Upper lobe of right lung (tissue), 1 donor: ENCODE results near the gene TMEM154. TPM values are rescaled to one million over a fixed set of nuclear protein-coding genes. Genes with fewer than 3 reads are reported as not detected.

Experiments used
- ATAC-seq: fragments of 200-7000 bp; cut with Tn5 transposase; one replicate; pipeline ENCODE4 v1.9.1; 2020; ENCODE audit warnings: mild to moderate bottlenecking, moderate library complexity
- DNase-seq: peaks from one replicate; pipeline ENCODE4 v3.0.0-alpha.2; 2020
- H3K27ac ChIP-seq: fragments of 200-600 bp; one replicate; pipeline ENCODE4 v1.8.0; 2022
- H3K27me3 ChIP-seq: fragments of 200-600 bp; one replicate; pipeline ENCODE4 v1.8.0; 2022; ENCODE audit warnings: mild to moderate bottlenecking
- H3K36me3 ChIP-seq: fragments of 200-600 bp; one replicate; pipeline ENCODE4 v1.8.0; 2022
- H3K4me1 ChIP-seq: fragments of 200-600 bp; one replicate; pipeline ENCODE4 v1.8.0; 2022
- H3K4me3 ChIP-seq: fragments of 200-600 bp; one replicate; pipeline ENCODE4 v1.8.0; 2022; ENCODE audit warnings: mild to moderate bottlenecking
- H3K9me3 ChIP-seq: fragments of 200-600 bp; one replicate; pipeline ENCODE4 v1.8.0; 2022
- CTCF ChIP-seq: fragments of 200-600 bp; IDR thresholded peaks from one replicate; pipeline ENCODE4 v1.8.0; 2022; ENCODE audit warnings: antibody characterized with exemption
- intact Hi-C: fragments of 100-400 bp; cut with DNase I; formaldehyde crosslinking; loops from one replicate; pipeline ENCODE4 v1.11.0; 2022
- total RNA-seq: library from RNA; stranded (reverse); fragmentation: NEBNext Ultra II Directional; extraction: Animal tissue kit (Norgen Biotek cat#: 25700); gene quantifications from one replicate; pipeline ENCODE4 v1.2.1, GENCODE V29; 2021
- donor health status: DM: no; HTN: yes; CAD: no; lungs with severe emphysema.

TMEM154 gene
- total RNA-seq, 1 donor from 2014 or later = 12.7 TPM

- Histone ChIP-seq H3K36me3 (no peaks in the 10 kb centered on the region), H3K27ac (no peak overlapping the region), H3K4me1 (no peaks in the 10 kb centered on the region), H3K27me3 (no peaks in the 10 kb centered on the region), H3K9me3 (no peaks in the 10 kb centered on the region), H3K4me3 (no peak overlapping the region)
- no peak for TF ChIP-seq CTCF
- intact Hi-C loops = no loop called here
- DNase-seq (no peak), ATAC-seq (peak; percentile 30)
Measured at GRCh38 chr4:152572417-152573086, 107.2 kb downstream of the TMEM154 start.

GRCh38 chr4:152571770-152572169 is 108.0 kb downstream of the TMEM154 start:
- no peak overlapping the region for H3K27ac ChIP-seq
- H3K9me3 ChIP-seq = no peaks in the 10 kb centered on the region
- TF ChIP-seq CTCF = no peak
- no peaks in the 10 kb centered on the region for H3K27me3 ChIP-seq
- intact Hi-C loops = no loop called here
- DNase-seq (no peak), ATAC-seq (no peak)
- H3K36me3 ChIP-seq = no peaks in the 10 kb centered on the region
- no peaks in the 10 kb centered on the region for H3K4me1 ChIP-seq
- H3K4me3 ChIP-seq = no peak overlapping the region

GRCh38 chr4:152571296-152571695 is 108.5 kb downstream of the TMEM154 start:
- no peaks in the 10 kb centered on the region for H3K9me3 ChIP-seq
- H3K27me3 ChIP-seq = no peaks in the 10 kb centered on the region
- ATAC-seq = no peak
- no peaks in the 10 kb centered on the region for H3K36me3 ChIP-seq
- DNase-seq = no peak
- intact Hi-C loops = no loop called here
- H3K27ac ChIP-seq = no peak overlapping the region
- TF ChIP-seq CTCF = no peak
- no peaks in the 10 kb centered on the region for H3K4me1 ChIP-seq
- H3K4me3 ChIP-seq = no peak overlapping the region

Other genes with a start within 250 kb of the TMEM154 start
- 47.2 TPM for gene FBXW7, start 143.9 kb downstream of the TMEM154 start, total RNA-seq
- not detected for gene TIGD4, start 99.7 kb upstream of the TMEM154 start, total RNA-seq
- 29.3 TPM for gene ARFIP1, start 100.0 kb upstream of the TMEM154 start, total RNA-seq